ENCODE data around the gene ELOVL2. TPM values are rescaled to one million over a fixed set of nuclear protein-coding genes. Genes with fewer than 3 reads are reported as not detected.
A peak's percentile ranks its signal among the peaks of the same experiment; 100 is the strongest.

The ELOVL2 gene
- total and polyA plus RNA-seq, 2 experiments from 2014 or later: 0.29 to 0.32 TPM

DNA sequence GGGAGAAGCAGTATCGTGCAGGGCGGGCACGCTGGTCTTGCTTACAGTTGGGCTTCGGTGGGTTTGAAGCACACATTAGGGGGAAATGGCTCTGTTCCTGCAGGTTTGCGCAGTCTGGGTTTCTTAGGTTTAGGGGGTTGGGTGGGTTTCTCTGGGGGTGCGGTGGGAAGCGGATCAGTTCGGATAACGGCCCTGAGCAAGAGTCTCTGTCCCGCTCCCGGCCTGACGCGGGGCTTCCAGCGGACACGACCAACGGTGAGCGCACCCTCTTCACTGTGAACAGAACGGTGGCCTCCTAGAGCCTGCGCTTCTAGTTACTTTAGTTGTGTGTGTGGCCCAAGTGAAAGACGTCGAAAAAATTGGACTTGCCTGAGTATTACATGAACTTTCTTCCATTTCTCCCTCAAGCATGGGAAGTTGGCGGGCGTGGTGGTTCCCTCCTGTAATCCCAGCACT is 635 bp upstream of the ELOVL2 start:
- 34 to 38% methylated on average over 22 to 23 of the region's 23 CpGs for WGBS, 2 experiments (ENCODE audit: low coverage in 1 of 2, low lambda C conversion rate in 2 of 2, missing lambda C conversion rate in 2 of 2)
- peak overlapping the region; percentile 49 for H3K4me2 ChIP-seq (ENCODE audit: unreplicated experiment)
- no peak overlapping the region for H3K27ac ChIP-seq
- H3K9me3 ChIP-seq (ENCODE audit: low read depth): no peaks in the 10 kb centered on the region
- no peak for DNase-seq
- in situ Hi-C loops (cut with MboI): no loop called here
- peaks cover 17% of the 10 kb centered on the region for H3K27me3 ChIP-seq (replicated peaks; ENCODE audit: insufficient read depth)
- 0 out of 2 replicates have a peak overlapping the region, but pooled peaks have one; percentile 3 for H2AFZ ChIP-seq
- peaks cover 7% of the 10 kb centered on the region; the same call in 1 of the 2 replicates for H3F3A ChIP-seq (ENCODE audit: insufficient read depth)
- no peaks in the 10 kb centered on the region for H3K79me2 ChIP-seq (ENCODE audit: insufficient read depth)
- peak overlapping the region; percentile 71 for H3K4me3 ChIP-seq
- no peaks in the 10 kb centered on the region for H3K9me2 ChIP-seq (ENCODE audit: insufficient read depth)
- H3K4me1 ChIP-seq (ENCODE audit: insufficient read depth): no peaks in the 10 kb centered on the region
- no peak for TF ChIP-seq EZH2 (IDR thresholded peaks at IDR 0.05; ENCODE audit: insufficient read depth, poor library complexity, severe bottlenecking)
- no peak for TF ChIP-seq EZH2phosphoT487 (IDR thresholded peaks at IDR 0.05; ENCODE audit: insufficient read depth, low read depth)
- H3K9ac ChIP-seq: no peak overlapping the region
- H3K36me3 ChIP-seq (ENCODE audit: low read depth): no peaks in the 10 kb centered on the region
- no peaks in the 10 kb centered on the region for H4K20me1 ChIP-seq (ENCODE audit: insufficient read depth)

DNA sequence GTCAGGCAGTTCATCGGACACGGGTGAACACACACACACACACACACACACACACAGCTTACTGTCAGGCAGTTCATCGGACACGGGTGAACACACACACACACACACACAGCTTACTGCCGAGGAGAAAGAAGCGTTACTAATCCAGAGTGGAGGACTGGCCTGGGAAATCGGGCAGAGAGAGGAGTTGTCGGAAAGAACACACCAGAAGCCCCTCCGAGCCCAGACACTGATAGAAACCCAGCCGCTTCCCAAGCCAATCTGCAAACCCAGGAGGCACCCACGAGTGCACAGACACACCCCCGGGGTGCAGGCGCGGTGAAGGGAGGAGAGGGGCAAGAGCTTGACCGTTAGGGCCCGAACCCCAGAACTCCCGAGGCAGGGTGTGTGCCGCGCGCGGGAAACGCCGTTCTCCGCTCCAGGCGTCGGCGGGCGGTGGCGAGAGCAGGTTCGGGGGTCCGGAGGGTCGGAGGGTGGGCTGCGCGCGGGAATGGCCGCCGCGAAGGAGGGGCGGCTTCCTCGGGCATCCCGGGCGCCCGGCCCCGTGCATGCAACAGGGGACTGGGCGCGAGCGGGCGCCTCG is 636 bp downstream of the ELOVL2 start:
- DNase-seq: peak; percentile 30

DNA sequence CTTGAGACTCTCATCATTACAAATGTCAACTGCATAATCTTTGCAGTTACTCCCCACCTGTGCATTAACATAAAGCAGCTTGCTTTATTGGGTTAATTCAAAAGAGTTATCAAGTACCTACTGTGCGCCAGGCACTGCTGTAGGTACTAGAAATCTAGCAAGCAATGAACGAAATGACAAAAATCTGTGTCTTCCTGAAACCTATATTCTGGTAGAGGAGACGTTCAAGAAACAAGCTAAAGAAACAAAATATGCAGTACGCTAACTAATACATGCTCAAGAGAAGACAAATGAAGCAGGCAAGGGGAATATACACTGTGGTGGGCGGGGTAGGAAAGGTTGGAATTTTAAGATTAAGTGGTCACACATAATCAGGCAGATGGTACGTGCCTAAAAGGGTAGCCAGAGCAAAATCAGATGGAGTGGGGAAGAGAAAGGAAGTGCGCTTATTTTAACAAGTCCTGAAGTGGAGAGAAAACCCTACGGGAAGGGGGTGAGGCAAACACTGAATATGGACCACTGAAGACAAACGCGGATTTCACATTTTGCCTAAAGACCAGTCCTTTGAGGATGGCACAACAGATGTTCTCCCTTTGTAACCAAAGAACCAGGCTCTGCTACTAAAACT is 1.2 kb downstream of the ELOVL2 start:
- in situ Hi-C loops (cut with MboI): no loop called here
- Histone ChIP-seq H3K27me3 (replicated peaks; ENCODE audit: insufficient read depth) (peaks cover 17% of the 10 kb centered on the region), H4K20me1 (ENCODE audit: insufficient read depth) (no peaks in the 10 kb centered on the region), H3K36me3 (ENCODE audit: low read depth) (no peaks in the 10 kb centered on the region), H3K79me2 (ENCODE audit: insufficient read depth) (no peaks in the 10 kb centered on the region), H3K9me3 (ENCODE audit: low read depth) (no peaks in the 10 kb centered on the region), H3K4me3 (peak overlapping the region; percentile 71), H2AFZ (peak overlapping the region; percentile 63; the same call in 1 of the 2 replicates), H3K9ac (no peak overlapping the region), H3K9me2 (ENCODE audit: insufficient read depth) (no peaks in the 10 kb centered on the region), H3K27ac (no peak overlapping the region), H3K4me1 (ENCODE audit: insufficient read depth) (no peaks in the 10 kb centered on the region), H3F3A (ENCODE audit: insufficient read depth) (peaks cover 7% of the 10 kb centered on the region; the same call in 1 of the 2 replicates), H3K4me2 (ENCODE audit: unreplicated experiment) (no peak overlapping the region)
- DNase-seq: no peak
- no peak for TF ChIP-seq EZH2 (IDR thresholded peaks at IDR 0.05; ENCODE audit: insufficient read depth, poor library complexity, severe bottlenecking)
- TF ChIP-seq EZH2phosphoT487 (IDR thresholded peaks at IDR 0.05; ENCODE audit: insufficient read depth, low read depth): no peak
- 54 to 56% methylated on average over 10 of the region's 10 CpGs for WGBS, 2 experiments (ENCODE audit: low coverage in 1 of 2, low lambda C conversion rate in 2 of 2, missing lambda C conversion rate in 2 of 2)

More for the DNA sequence above, 636 bp downstream of the ELOVL2 start:
- Histone ChIP-seq H3K9me3 (ENCODE audit: low read depth) (no peaks in the 10 kb centered on the region), H2AFZ (peak overlapping the region; percentile 63), H3K27ac (no peak overlapping the region), H3K9me2 (ENCODE audit: insufficient read depth) (no peaks in the 10 kb centered on the region), H3K36me3 (ENCODE audit: low read depth) (no peaks in the 10 kb centered on the region), H3K27me3 (replicated peaks; ENCODE audit: insufficient read depth) (peaks cover 17% of the 10 kb centered on the region), H4K20me1 (ENCODE audit: insufficient read depth) (no peaks in the 10 kb centered on the region), H3K4me2 (ENCODE audit: unreplicated experiment) (no peak overlapping the region), H3K4me3 (peak overlapping the region; percentile 71), H3K9ac (no peak overlapping the region), H3K79me2 (ENCODE audit: insufficient read depth) (no peaks in the 10 kb centered on the region), H3F3A (ENCODE audit: insufficient read depth) (peaks cover 7% of the 10 kb centered on the region; the same call in 1 of the 2 replicates), H3K4me1 (ENCODE audit: insufficient read depth) (no peaks in the 10 kb centered on the region)
- in situ Hi-C loops (cut with MboI): no loop called here
- WGBS, 2 experiments (ENCODE audit: low coverage in 1 of 2, low lambda C conversion rate in 2 of 2, missing lambda C conversion rate in 2 of 2): 4 to 5% methylated on average over 31 to 34 of the region's 49 CpGs
- TF ChIP-seq EZH2phosphoT487 (IDR thresholded peaks at IDR 0.05; ENCODE audit: insufficient read depth, low read depth) (no peak), EZH2 (IDR thresholded peaks at IDR 0.05; ENCODE audit: insufficient read depth, poor library complexity, severe bottlenecking) (peak; percentile 68)

DNA sequence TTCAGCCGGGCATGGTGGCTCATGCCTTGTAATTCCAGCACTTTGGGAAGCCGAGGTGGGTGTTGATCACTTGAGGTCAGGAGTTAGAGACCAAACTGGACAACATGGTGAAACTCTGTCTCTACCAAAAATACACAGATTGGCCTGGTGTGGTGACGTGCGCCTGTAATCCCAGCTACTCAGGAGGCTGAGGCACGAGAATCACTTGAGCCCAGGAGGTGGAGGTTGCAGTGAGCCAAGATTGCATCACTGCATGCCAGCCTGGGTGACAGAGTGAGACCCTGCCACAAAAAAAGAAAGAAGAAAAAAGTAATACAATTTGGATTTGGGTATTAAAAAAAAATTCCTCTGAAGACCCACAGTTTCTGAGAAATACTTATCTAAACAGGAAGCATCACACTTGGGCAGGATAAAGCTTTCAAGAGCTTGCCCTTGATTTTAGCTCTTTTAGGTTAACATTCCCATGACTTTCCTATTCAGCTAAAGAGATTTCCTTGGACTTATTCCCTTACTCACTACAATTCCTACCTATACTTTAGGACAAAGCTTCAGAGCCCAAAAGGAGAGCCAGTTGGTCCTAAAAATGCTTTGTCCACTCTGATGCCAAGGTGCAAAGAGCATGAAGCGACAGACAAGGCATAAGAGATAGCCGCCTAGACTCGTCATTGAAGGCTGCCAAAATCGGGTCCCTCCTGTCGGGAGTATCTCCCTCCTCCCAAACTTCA is 1.9 kb downstream of the ELOVL2 start:
- no peaks in the 10 kb centered on the region for H3K36me3 ChIP-seq (ENCODE audit: low read depth)
- no peak overlapping the region for H3K27ac ChIP-seq
- peaks cover 7% of the 10 kb centered on the region; the same call in 1 of the 2 replicates for H3F3A ChIP-seq (ENCODE audit: insufficient read depth)
- no peaks in the 10 kb centered on the region for H4K20me1 ChIP-seq (ENCODE audit: insufficient read depth)
- H3K9me2 ChIP-seq (ENCODE audit: insufficient read depth): no peaks in the 10 kb centered on the region
- no peak for TF ChIP-seq EZH2phosphoT487 (IDR thresholded peaks at IDR 0.05; ENCODE audit: insufficient read depth, low read depth)
- no peak for TF ChIP-seq EZH2 (IDR thresholded peaks at IDR 0.05; ENCODE audit: insufficient read depth, poor library complexity, severe bottlenecking)
- no peaks in the 10 kb centered on the region for H3K9me3 ChIP-seq (ENCODE audit: low read depth)
- H2AFZ ChIP-seq: no peak overlapping the region
- WGBS, 2 experiments (ENCODE audit: low coverage in 1 of 2, low lambda C conversion rate in 2 of 2, missing lambda C conversion rate in 2 of 2): 78 to 81% methylated on average over 10 of the region's 10 CpGs
- DNase-seq: no peak
- in situ Hi-C loops (cut with MboI): no loop called here
- H3K4me1 ChIP-seq (ENCODE audit: insufficient read depth): no peaks in the 10 kb centered on the region
- no peak overlapping the region for H3K4me3 ChIP-seq
- no peak overlapping the region for H3K9ac ChIP-seq
- H3K79me2 ChIP-seq (ENCODE audit: insufficient read depth): no peaks in the 10 kb centered on the region
- H3K4me2 ChIP-seq (ENCODE audit: unreplicated experiment): no peak overlapping the region
- peaks cover 17% of the 10 kb centered on the region for H3K27me3 ChIP-seq (replicated peaks; ENCODE audit: insufficient read depth)

Measured in GM23248 (cell line).